ENCODE measurements around the gene GRID2. TPM values are rescaled to one million over a fixed set of nuclear protein-coding genes. Genes with fewer than 3 reads are reported as not detected.

The GRID2 gene
- total and polyA plus RNA-seq, 2 of the 13 experiments (the other 11 are each of a cell fraction or from before 2014, with no cell fraction given), result not detected

GRCh38 chr4:92346289-92346688 is 42.5 kb downstream of the GRID2 start (continued):
- TF ChIP-seq BORCS8-MEF2B (CRISPR knock-in tag; IDR thresholded peaks at IDR 0.05), result no peak
- no peak for TF ChIP-seq SMARCC2 (IDR thresholded peaks at IDR 0.05)
- TF ChIP-seq ZNF547 (CRISPR knock-in tag; IDR thresholded peaks at IDR 0.05), result no peak
- TF ChIP-seq KLF12 (CRISPR knock-in tag; IDR thresholded peaks at IDR 0.05; ENCODE audit: borderline replicate concordance), result no peak
- TF ChIP-seq, protein P1, sequence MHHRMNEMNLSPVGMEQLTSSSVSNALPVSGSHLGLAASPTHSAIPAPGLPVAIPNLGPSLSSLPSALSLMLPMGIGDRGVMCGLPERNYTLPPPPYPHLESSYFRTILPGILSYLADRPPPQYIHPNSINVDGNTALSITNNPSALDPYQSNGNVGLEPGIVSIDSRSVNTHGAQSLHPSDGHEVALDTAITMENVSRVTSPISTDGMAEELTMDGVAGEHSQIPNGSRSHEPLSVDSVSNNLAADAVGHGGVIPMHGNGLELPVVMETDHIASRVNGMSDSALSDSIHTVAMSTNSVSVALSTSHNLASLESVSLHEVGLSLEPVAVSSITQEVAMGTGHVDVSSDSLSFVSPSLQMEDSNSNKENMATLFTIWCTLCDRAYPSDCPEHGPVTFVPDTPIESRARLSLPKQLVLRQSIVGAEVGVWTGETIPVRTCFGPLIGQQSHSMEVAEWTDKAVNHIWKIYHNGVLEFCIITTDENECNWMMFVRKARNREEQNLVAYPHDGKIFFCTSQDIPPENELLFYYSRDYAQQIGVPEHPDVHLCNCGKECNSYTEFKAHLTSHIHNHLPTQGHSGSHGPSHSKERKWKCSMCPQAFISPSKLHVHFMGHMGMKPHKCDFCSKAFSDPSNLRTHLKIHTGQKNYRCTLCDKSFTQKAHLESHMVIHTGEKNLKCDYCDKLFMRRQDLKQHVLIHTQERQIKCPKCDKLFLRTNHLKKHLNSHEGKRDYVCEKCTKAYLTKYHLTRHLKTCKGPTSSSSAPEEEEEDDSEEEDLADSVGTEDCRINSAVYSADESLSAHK (CRISPR knock-in tag; IDR thresholded peaks at IDR 0.05; ENCODE audit: borderline replicate concordance), result no peak
- no peak for TF ChIP-seq MTA3 (CRISPR knock-in tag; IDR thresholded peaks at IDR 0.05)
- TF ChIP-seq POLR2G (IDR thresholded peaks at IDR 0.05; ENCODE audit: low read depth, low read length), result no peak
- TF ChIP-seq ZNF782 (CRISPR knock-in tag; IDR thresholded peaks at IDR 0.05; ENCODE audit: borderline replicate concordance), result no peak

GRCh38 chr4:92357966-92358365 is 54.2 kb downstream of the GRID2 start:
- H3K27ac ChIP-seq (ENCODE audit: extremely low read length, insufficient read depth, low read length), result no peak overlapping the region
- ATAC-seq (no peak), DNase-seq (ENCODE audit: low spot score) (no peak), FAIRE-seq (no peak)
- no peak overlapping the region for H3K9ac ChIP-seq (ENCODE audit: insufficient read depth, low read depth, low read length)
- no peaks in the 10 kb centered on the region for H3K27me3 ChIP-seq (ENCODE audit: control insufficient read depth in 1 of 2, insufficient read depth in 2 of 2, low read length in 2 of 2)
- no peak overlapping the region for H3K4me3 ChIP-seq (replicated peaks in 1 of 3; ENCODE audit: insufficient read depth in 1 of 3, low read depth in 2 of 3, low read length in 3 of 3)
- no TSS peak for BruUV-seq (replicated peaks)
- no peaks in the 10 kb centered on the region for H3K4me1 ChIP-seq (ENCODE audit: insufficient read depth, low read length)
- intact Hi-C loops (cut with micrococcal nuclease; ENCODE audit: unreplicated experiment), result no loop called here
- no peak overlapping the region for H3K4me2 ChIP-seq (ENCODE audit: low read depth, low read length)
- no peaks in the 10 kb centered on the region for H3K79me2 ChIP-seq (ENCODE audit: insufficient read depth, low read length)
- no peaks in the 10 kb centered on the region for H3K36me3 ChIP-seq (replicated peaks in 1 of 2; ENCODE audit: control insufficient read depth in 1 of 2, insufficient read depth in 2 of 2, low read length in 2 of 2)
- POLR2A ChIA-PET, result no interaction called here
- in situ Hi-C loops (cut with HindIII; ENCODE audit: extremely low pct_ligation_motif_present, low pct_unique_long_range_greater_than_20kb), result no loop called here
- H3K9me3 ChIP-seq (ENCODE audit: low read length), result no peaks in the 10 kb centered on the region
- H4K20me1 ChIP-seq (ENCODE audit: insufficient read depth, low read length), result no peaks in the 10 kb centered on the region
- 3% methylated on average over 2 of the region's 2 CpGs for WGBS (ENCODE audit: low lambda C conversion rate)
- CTCF ChIA-PET (ENCODE audit: low intra/inter-chr PET ratio, low total read pairs), result no interaction called here
- no peak overlapping the region for H2AFZ ChIP-seq (ENCODE audit: low read length)
- TF ChIP-seq ZNF331 (CRISPR knock-in tag; IDR thresholded peaks at IDR 0.05), result no peak
- TF ChIP-seq, protein P2, sequence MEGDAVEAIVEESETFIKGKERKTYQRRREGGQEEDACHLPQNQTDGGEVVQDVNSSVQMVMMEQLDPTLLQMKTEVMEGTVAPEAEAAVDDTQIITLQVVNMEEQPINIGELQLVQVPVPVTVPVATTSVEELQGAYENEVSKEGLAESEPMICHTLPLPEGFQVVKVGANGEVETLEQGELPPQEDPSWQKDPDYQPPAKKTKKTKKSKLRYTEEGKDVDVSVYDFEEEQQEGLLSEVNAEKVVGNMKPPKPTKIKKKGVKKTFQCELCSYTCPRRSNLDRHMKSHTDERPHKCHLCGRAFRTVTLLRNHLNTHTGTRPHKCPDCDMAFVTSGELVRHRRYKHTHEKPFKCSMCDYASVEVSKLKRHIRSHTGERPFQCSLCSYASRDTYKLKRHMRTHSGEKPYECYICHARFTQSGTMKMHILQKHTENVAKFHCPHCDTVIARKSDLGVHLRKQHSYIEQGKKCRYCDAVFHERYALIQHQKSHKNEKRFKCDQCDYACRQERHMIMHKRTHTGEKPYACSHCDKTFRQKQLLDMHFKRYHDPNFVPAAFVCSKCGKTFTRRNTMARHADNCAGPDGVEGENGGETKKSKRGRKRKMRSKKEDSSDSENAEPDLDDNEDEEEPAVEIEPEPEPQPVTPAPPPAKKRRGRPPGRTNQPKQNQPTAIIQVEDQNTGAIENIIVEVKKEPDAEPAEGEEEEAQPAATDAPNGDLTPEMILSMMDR (CRISPR knock-in tag; IDR thresholded peaks at IDR 0.05), result no peak
- no peak for TF ChIP-seq SMC3 (IDR thresholded peaks at IDR 0.05; ENCODE audit: low read length)
- TF ChIP-seq REPIN1 (CRISPR knock-in tag; IDR thresholded peaks at IDR 0.05; ENCODE audit: borderline replicate concordance, low read depth), result no peak
- no peak for TF ChIP-seq ZNF589 (CRISPR knock-in tag; conservative IDR thresholded peaks at IDR 0.05)
- TF ChIP-seq, protein P3, sequence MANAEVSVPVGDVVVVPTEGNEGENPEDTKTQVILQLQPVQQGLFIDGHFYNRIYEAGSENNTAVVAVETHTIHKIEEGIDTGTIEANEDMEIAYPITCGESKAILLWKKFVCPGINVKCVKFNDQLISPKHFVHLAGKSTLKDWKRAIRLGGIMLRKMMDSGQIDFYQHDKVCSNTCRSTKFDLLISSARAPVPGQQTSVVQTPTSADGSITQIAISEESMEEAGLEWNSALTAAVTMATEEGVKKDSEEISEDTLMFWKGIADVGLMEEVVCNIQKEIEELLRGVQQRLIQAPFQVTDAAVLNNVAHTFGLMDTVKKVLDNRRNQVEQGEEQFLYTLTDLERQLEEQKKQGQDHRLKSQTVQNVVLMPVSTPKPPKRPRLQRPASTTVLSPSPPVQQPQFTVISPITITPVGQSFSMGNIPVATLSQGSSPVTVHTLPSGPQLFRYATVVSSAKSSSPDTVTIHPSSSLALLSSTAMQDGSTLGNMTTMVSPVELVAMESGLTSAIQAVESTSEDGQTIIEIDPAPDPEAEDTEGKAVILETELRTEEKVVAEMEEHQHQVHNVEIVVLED (CRISPR knock-in tag; IDR thresholded peaks at IDR 0.05; ENCODE audit: borderline replicate concordance), result no peak
- TF ChIP-seq MTF1 (CRISPR knock-in tag; IDR thresholded peaks at IDR 0.05), result no peak

Measured in HepG2 (cell line).